ENCODE data around the gene COL8A2. TPM values are rescaled to one million over a fixed set of nuclear protein-coding genes. Genes with fewer than 3 reads are reported as not detected.

COL8A2 gene
- total and polyA plus RNA-seq, 7 experiments from 2014 or later = 0.05 to 2.5 (median 0.20) TPM; not detected in 3

GRCh38 chr1:36151845-36152203 lies 26.8 kb upstream of the COL8A2 start:
- H3K27me3 ChIP-seq (ENCODE audit: control insufficient read depth in 2 of 2, insufficient read depth in 2 of 2, low read length in 2 of 2) = no peaks in the 10 kb centered on the region
- Mint-ChIP-seq H3K27ac (peak overlapping the region; percentile 80 to 99 (median 94)), H3K9me3 (no peaks in the 10 kb centered on the region), H3K36me3 (peaks cover 0 to 8% (median 0%) of the 10 kb centered on the region in 5 donors), H3K4me3 (peak overlapping the region; percentile 67 to 93 (median 76)), H3K4me1 (peaks cover 50 to 84% (median 64%) of the 10 kb centered on the region in 7 donors), H3K27me3 (no peaks in the 10 kb centered on the region)
- H3K4me1 ChIP-seq (ENCODE audit: control insufficient read depth in 2 of 2, insufficient read depth in 2 of 2, low read length in 2 of 2) = peaks cover 43 to 60% of the 10 kb centered on the region in 2 donors
- intact Hi-C loops (cut with micrococcal nuclease) = loop anchor here in 1 of 2 donors (5.0 to 10.0 kb wide), 3 partner anchors 220 to 1403 kb away; partner anchors contain the start of genes AGO3, DNALI1, SNIP1 and ZC3H12A
- H3K4me3 ChIP-seq (ENCODE audit: low read length) = peak overlapping the region; percentile 76
- ChIA-PET POLR2A (interaction anchor here (4.3 to 10.6 kb wide), 4 partner anchors 13 to 72 kb away, joined by 33 to 272 read pairs (median 117); partner anchors contain the start of gene THRAP3), CTCF (interaction anchor here (0.6 to 4.5 kb wide), 6 partner anchors 9 to 134 kb away, joined by 3 to 165 read pairs (median 28); partner anchors contain the start of gene THRAP3)
- no peaks in the 10 kb centered on the region for H3K9me3 ChIP-seq (ENCODE audit: control insufficient read depth in 2 of 3, low read length in 3 of 3)
- ATAC-seq (no peak), DNase-seq (peak in 8 of 9 donors; percentile 47 to 68 (median 60))
- H3K36me3 ChIP-seq (ENCODE audit: control insufficient read depth in 2 of 3, insufficient read depth in 3 of 3, low read length in 3 of 3) = peaks cover 0 to 13% (median 0%) of the 10 kb centered on the region in 3 experiments
- peak overlapping the region; percentile 91 for H3K27ac ChIP-seq (ENCODE audit: low read depth, low read length)

GRCh38 chr1:36151134-36151844 lies 26.3 kb upstream of the COL8A2 start:
- Mint-ChIP-seq H3K36me3 (peaks cover 0 to 10% (median 0%) of the 10 kb centered on the region in 5 donors), H3K4me3 (peak overlapping the region; percentile 72 to 100 (median 84)), H3K9me3 (no peaks in the 10 kb centered on the region), H3K27me3 (no peaks in the 10 kb centered on the region), H3K27ac (peak overlapping the region; percentile 90 to 99 (median 98)), H3K4me1 (peaks cover 52 to 86% (median 67%) of the 10 kb centered on the region in 7 donors)
- Histone ChIP-seq H3K27me3 (ENCODE audit: control insufficient read depth in 2 of 2, insufficient read depth in 2 of 2, low read length in 2 of 2) (no peaks in the 10 kb centered on the region), H3K36me3 (ENCODE audit: control insufficient read depth in 2 of 3, insufficient read depth in 3 of 3, low read length in 3 of 3) (peaks cover 0 to 7% (median 0%) of the 10 kb centered on the region in 3 experiments), H3K4me3 (ENCODE audit: low read length) (peak overlapping the region; percentile 76), H3K4me1 (ENCODE audit: control insufficient read depth in 2 of 2, insufficient read depth in 2 of 2, low read length in 2 of 2) (peaks cover 43 to 60% of the 10 kb centered on the region in 2 donors), H3K9me3 (ENCODE audit: control insufficient read depth in 2 of 3, low read length in 3 of 3) (no peaks in the 10 kb centered on the region), H3K27ac (ENCODE audit: low read depth, low read length) (peak overlapping the region; percentile 91)
- CTCF ChIA-PET = interaction anchor here (0.6 to 4.5 kb wide), 7 partner anchors 10 to 135 kb away, joined by 3 to 165 read pairs (median 27); partner anchors contain the start of gene THRAP3
- ATAC-seq (no peak), DNase-seq (no peak)
- intact Hi-C loops (cut with micrococcal nuclease) = loop anchor here in 1 of 2 donors (5.0 to 10.0 kb wide), 3 partner anchors 219 to 1404 kb away; partner anchors contain the start of genes AGO3, DNALI1, SNIP1 and ZC3H12A
- POLR2A ChIA-PET = interaction anchor here (2.4 to 10.6 kb wide), 5 partner anchors 14 to 134 kb away, joined by 12 to 272 read pairs (median 96); partner anchors contain the start of gene THRAP3

GRCh38 chr1:36150296-36151133 lies 25.5 kb upstream of the COL8A2 start:
- intact Hi-C loops (cut with micrococcal nuclease) = loop anchor here in 1 of 2 donors (5.0 to 10.0 kb wide), 3 partner anchors 218 to 1404 kb away; partner anchors contain the start of genes AGO3, DNALI1, SNIP1 and ZC3H12A
- peak; percentile 44 for ATAC-seq
- peak; percentile 20 to 81 (median 35) for DNase-seq
- Histone ChIP-seq H3K27me3 (ENCODE audit: control insufficient read depth in 2 of 2, insufficient read depth in 2 of 2, low read length in 2 of 2) (no peaks in the 10 kb centered on the region), H3K4me3 (ENCODE audit: low read length) (peak overlapping the region; percentile 57), H3K9me3 (ENCODE audit: control insufficient read depth in 2 of 3, low read length in 3 of 3) (no peaks in the 10 kb centered on the region), H3K36me3 (ENCODE audit: control insufficient read depth in 2 of 3, insufficient read depth in 3 of 3, low read length in 3 of 3) (peaks cover 0 to 5% (median 0%) of the 10 kb centered on the region in 3 experiments), H3K4me1 (ENCODE audit: control insufficient read depth in 2 of 2, insufficient read depth in 2 of 2, low read length in 2 of 2) (peaks cover 43 to 60% of the 10 kb centered on the region in 2 donors), H3K27ac (ENCODE audit: low read depth, low read length) (peak overlapping the region; percentile 91)
- H3K4me1 Mint-ChIP-seq = peaks cover 52 to 86% (median 67%) of the 10 kb centered on the region in 7 donors
- CTCF ChIA-PET = interaction anchor here (0.7 to 4.5 kb wide), 15 partner anchors 11 to 162 kb away, joined by 3 to 165 read pairs (median 6); partner anchors contain the start of gene THRAP3
- POLR2A ChIA-PET = interaction anchor here (0.6 to 10.6 kb wide), 7 partner anchors 7 to 135 kb away, joined by 3 to 272 read pairs (median 33); partner anchors contain the start of gene THRAP3
- H3K4me3 Mint-ChIP-seq = peak overlapping the region; percentile 90 to 100 (median 98)
- H3K36me3 Mint-ChIP-seq = peaks cover 0 to 10% (median 0%) of the 10 kb centered on the region in 5 donors
- H3K9me3 Mint-ChIP-seq = no peaks in the 10 kb centered on the region
- peak overlapping the region; percentile 97 to 100 (median 98) for H3K27ac Mint-ChIP-seq
- H3K27me3 Mint-ChIP-seq = no peaks in the 10 kb centered on the region

- H3K4me1 Mint-ChIP-seq = peaks cover 52 to 84% (median 68%) of the 10 kb centered on the region in 7 donors
These were observed 24.9 kb upstream of the COL8A2 start for GRCh38 chr1:36149973-36150295.

GRCh38 chr1:36149237-36149972 lies 24.4 kb upstream of the COL8A2 start, which contains the start of gene TRAPPC3:
Gene TRAPPC3 (minus strand): TSS chr1:36149486. CDS start chr1:36149378, 108 bp downstream.
- Histone ChIP-seq H3K27ac (ENCODE audit: low read depth, low read length) (peak within 1 kb of the TSS; percentile 91), H3K4me1 (ENCODE audit: control insufficient read depth in 2 of 2, insufficient read depth in 2 of 2, low read length in 2 of 2) (peaks cover 35 to 52% of the 10 kb centered on the region in 2 donors), H3K27me3 (ENCODE audit: control insufficient read depth in 2 of 2, insufficient read depth in 2 of 2, low read length in 2 of 2) (no peaks in the 10 kb centered on the region), H3K36me3 (ENCODE audit: control insufficient read depth in 2 of 3, insufficient read depth in 3 of 3, low read length in 3 of 3) (peaks cover 0 to 5% (median 0%) of the 10 kb centered on the region in 3 experiments), H3K4me3 (ENCODE audit: low read length) (peak within 1 kb of the TSS; percentile 95), H3K9me3 (ENCODE audit: control insufficient read depth in 2 of 3, low read length in 3 of 3) (no peaks in the 10 kb centered on the region)
- Mint-ChIP-seq H3K27me3 (no peaks in the 10 kb centered on the region), H3K36me3 (peaks cover 0 to 10% (median 0%) of the 10 kb centered on the region in 5 donors), H3K27ac (peak within 1 kb of the TSS; percentile 97 to 100 (median 98)), H3K4me1 (peaks cover 48 to 84% (median 66%) of the 10 kb centered on the region in 7 donors), H3K9me3 (no peaks in the 10 kb centered on the region), H3K4me3 (peak within 1 kb of the TSS; percentile 90 to 100 (median 98))
- CTCF ChIA-PET = interaction anchor here (0.6 to 4.5 kb wide), 20 partner anchors 12 to 220 kb away, joined by 3 to 165 read pairs (median 4); partner anchors contain the start of gene THRAP3
- peak; percentile 96 to 100 (median 99) for DNase-seq
- POLR2A ChIA-PET = interaction anchor here (0.6 to 10.6 kb wide), 12 partner anchors 8 to 1324 kb away, joined by 3 to 272 read pairs (median 4); partner anchors contain the start of genes AGO3 and THRAP3
- intact Hi-C loops (cut with micrococcal nuclease) = loop anchor here (1.0 kb wide), 16 partner anchors 8 to 315 kb away; partner anchors contain the start of genes ADPRS (in 2 of the 2), MRPS15 (in 2 of the 2), THRAP3 (in 2 of the 2) and AGO1 (in 1 of the 2)
- ATAC-seq = peak; percentile 96

More at GRCh38 chr1:36149973-36150295, 24.9 kb upstream of the COL8A2 start:
- CTCF ChIA-PET = interaction anchor here (0.7 to 4.5 kb wide), 15 partner anchors 11 to 219 kb away, joined by 3 to 165 read pairs (median 6); partner anchors contain the start of gene THRAP3
- Mint-ChIP-seq H3K36me3 (peaks cover 0 to 10% (median 0%) of the 10 kb centered on the region in 5 donors), H3K27me3 (no peaks in the 10 kb centered on the region), H3K27ac (peak overlapping the region; percentile 97 to 100 (median 98)), H3K4me3 (peak overlapping the region; percentile 90 to 100 (median 98)), H3K9me3 (no peaks in the 10 kb centered on the region)
- no peak for ATAC-seq
- H3K27me3 ChIP-seq (ENCODE audit: control insufficient read depth in 2 of 2, insufficient read depth in 2 of 2, low read length in 2 of 2) = no peaks in the 10 kb centered on the region
- peak overlapping the region; percentile 4 for H3K4me3 ChIP-seq (ENCODE audit: low read length)
- peaks cover 0 to 5% (median 0%) of the 10 kb centered on the region in 3 experiments for H3K36me3 ChIP-seq (ENCODE audit: control insufficient read depth in 2 of 3, insufficient read depth in 3 of 3, low read length in 3 of 3)
- intact Hi-C loops (cut with micrococcal nuclease) = loop anchor here (1.0 to 10.0 kb wide), 19 partner anchors 7 to 1405 kb away; partner anchors contain the start of genes ADPRS (in 2 of the 2), AGO3 (in 2 of the 2), MRPS15 (in 2 of the 2) and THRAP3 (in 2 of the 2)
- H3K4me1 ChIP-seq (ENCODE audit: control insufficient read depth in 2 of 2, insufficient read depth in 2 of 2, low read length in 2 of 2) = peaks cover 39 to 56% of the 10 kb centered on the region in 2 donors
- no peaks in the 10 kb centered on the region for H3K9me3 ChIP-seq (ENCODE audit: control insufficient read depth in 2 of 3, low read length in 3 of 3)
- no peak for DNase-seq
- POLR2A ChIA-PET = interaction anchor here (0.6 to 10.6 kb wide), 7 partner anchors 8 to 1323 kb away, joined by 3 to 272 read pairs (median 33); partner anchors contain the start of gene THRAP3
- H3K27ac ChIP-seq (ENCODE audit: low read depth, low read length) = peak overlapping the region; percentile 91

Data from naive thymus-derived CD4-positive, alpha-beta T cell (primary cell).